ENCODE results near the gene PPIF.

PPIF gene

DNA sequence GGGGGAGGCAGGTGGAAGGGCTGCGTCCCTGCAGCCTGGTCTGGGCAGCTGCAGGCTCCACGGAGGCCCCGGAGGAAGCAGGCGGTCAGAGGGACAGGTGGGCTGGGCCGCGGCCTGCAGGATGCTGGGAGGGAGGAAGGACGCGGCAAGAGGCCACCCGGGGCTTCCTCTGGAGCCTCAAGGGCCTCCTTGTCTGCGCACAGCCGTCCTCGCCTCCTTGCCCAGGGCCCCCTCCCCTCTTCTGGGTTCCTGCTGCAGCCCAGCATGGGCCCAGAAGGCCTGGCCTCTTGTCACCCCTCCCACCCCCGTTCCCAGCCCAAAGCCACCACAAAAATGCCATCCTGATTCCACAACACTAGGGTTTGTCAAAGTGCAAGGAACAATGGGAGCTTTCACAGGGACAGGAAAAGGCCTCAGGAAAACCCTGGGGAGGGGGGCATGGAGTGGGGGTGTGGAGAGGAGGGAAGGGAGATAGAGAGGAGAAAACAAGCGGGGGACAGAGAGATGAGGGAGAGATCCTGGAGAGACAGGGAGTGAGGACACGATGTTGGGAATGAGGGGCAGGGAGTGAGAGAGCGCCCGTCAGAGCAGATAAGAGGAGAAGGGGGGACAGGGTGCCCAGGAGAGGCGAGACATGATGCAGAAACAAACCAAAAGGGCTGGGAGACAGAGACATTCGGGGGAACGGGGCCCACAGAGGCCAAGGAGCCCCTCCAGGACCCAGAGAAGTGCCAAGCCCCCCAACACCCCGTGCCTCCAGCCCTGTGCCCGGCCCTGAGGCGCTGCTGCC, 56.4 kb downstream of the PPIF start:
- no peak for TF ChIP-seq FOXP2 (optimal IDR thresholded peaks at IDR 0.05; ENCODE audit: borderline replicate concordance, extremely low read depth, extremely low read length, insufficient read depth)
- TF ChIP-seq TAF1 (IDR thresholded peaks at IDR 0.05; ENCODE audit: borderline replicate concordance, insufficient read depth, low read length) = no peak
- TF ChIP-seq, protein P1, sequence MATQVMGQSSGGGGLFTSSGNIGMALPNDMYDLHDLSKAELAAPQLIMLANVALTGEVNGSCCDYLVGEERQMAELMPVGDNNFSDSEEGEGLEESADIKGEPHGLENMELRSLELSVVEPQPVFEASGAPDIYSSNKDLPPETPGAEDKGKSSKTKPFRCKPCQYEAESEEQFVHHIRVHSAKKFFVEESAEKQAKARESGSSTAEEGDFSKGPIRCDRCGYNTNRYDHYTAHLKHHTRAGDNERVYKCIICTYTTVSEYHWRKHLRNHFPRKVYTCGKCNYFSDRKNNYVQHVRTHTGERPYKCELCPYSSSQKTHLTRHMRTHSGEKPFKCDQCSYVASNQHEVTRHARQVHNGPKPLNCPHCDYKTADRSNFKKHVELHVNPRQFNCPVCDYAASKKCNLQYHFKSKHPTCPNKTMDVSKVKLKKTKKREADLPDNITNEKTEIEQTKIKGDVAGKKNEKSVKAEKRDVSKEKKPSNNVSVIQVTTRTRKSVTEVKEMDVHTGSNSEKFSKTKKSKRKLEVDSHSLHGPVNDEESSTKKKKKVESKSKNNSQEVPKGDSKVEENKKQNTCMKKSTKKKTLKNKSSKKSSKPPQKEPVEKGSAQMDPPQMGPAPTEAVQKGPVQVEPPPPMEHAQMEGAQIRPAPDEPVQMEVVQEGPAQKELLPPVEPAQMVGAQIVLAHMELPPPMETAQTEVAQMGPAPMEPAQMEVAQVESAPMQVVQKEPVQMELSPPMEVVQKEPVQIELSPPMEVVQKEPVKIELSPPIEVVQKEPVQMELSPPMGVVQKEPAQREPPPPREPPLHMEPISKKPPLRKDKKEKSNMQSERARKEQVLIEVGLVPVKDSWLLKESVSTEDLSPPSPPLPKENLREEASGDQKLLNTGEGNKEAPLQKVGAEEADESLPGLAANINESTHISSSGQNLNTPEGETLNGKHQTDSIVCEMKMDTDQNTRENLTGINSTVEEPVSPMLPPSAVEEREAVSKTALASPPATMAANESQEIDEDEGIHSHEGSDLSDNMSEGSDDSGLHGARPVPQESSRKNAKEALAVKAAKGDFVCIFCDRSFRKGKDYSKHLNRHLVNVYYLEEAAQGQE (IDR thresholded peaks at IDR 0.05; ENCODE audit: insufficient read depth in 1 of 2, low read depth in 2 of 2, low read length in 2 of 2) = no peak
- TF ChIP-seq POLR2AphosphoS5 (IDR thresholded peaks at IDR 0.05; ENCODE audit: low read depth, low read length) = no peak
- TF ChIP-seq SIN3A (IDR thresholded peaks at IDR 0.05; ENCODE audit: borderline replicate concordance, insufficient read depth, low read length) = no peak

DNA sequence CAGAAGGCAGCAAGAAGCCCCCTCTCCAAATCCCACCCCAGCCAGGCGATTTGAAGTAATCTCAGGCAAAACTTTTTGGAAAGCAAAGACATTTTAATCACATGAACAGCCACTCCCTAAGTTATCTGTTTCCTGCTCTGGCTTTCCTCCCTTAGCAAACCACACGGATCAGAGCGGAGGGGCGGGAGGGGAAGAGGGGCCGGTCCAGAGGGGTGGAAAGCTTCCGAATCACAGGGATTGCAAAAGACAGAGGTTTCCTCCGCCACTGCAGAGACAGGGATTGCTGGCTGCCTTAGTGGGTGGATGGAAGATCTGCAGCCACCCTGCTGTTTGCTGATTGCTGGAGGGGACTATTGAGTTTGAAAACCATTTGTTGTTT, 57.0 kb downstream of the PPIF start:
- TF ChIP-seq, protein P1 (IDR thresholded peaks at IDR 0.05; ENCODE audit: insufficient read depth in 1 of 2, low read depth in 2 of 2, low read length in 2 of 2) = no peak; a peak in 1 of 4 replicates
- no peak for TF ChIP-seq FOXP2 (optimal IDR thresholded peaks at IDR 0.05; ENCODE audit: borderline replicate concordance, extremely low read depth, extremely low read length, insufficient read depth)

DNA sequence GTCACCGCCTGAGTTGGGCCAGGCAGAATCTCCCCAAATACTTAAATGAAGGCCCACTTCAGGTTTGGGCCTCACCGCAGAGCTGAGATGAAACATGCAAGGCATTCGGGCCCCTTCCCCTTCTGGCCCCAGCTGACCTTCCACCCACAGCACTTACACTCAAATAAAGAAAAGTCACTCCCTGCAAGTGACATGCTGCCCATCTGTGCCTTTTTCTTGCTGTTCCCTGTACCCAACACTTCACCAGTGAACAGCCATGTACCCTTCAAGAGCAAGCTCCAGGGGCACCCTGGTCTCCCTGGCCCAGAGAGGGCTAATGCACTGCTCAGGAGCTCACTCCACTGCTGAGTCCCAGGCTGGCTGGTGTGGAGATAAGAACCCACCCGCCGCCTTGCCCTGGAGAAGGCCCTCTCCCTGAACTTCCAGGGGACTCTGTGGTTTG, 57.4 kb downstream of the PPIF start:
- TF ChIP-seq FOXP2 (optimal IDR thresholded peaks at IDR 0.05; ENCODE audit: borderline replicate concordance, extremely low read depth, extremely low read length, insufficient read depth) (no peak), SIN3A (IDR thresholded peaks at IDR 0.05; ENCODE audit: borderline replicate concordance, insufficient read depth, low read length) (no peak), POLR2AphosphoS5 (IDR thresholded peaks at IDR 0.05; ENCODE audit: low read depth, low read length) (no peak), TAF1 (IDR thresholded peaks at IDR 0.05; ENCODE audit: borderline replicate concordance, insufficient read depth, low read length) (no peak)
- TF ChIP-seq, protein P1 (IDR thresholded peaks at IDR 0.05; ENCODE audit: insufficient read depth in 1 of 2, low read depth in 2 of 2, low read length in 2 of 2) = no peak
